Stimulated activated naive CD8-positive, alpha-beta T cell treated with anti-CD3 and anti-CD28 coated beads, Interleukin-15, Interleukin-2, amounts not matched to agents 100 U/mL and 50 U/mL, for 24 hours (primary cell): ENCODE results near the gene RECK.
"Not testable (repeated sequence)": the region's sequence is repeated elsewhere in the genome, so short reads cannot be mapped to it uniquely, and the experiment has no call there.

Source experiments
- ATAC-seq: fragments of 150-1000 bp; cut with Tn5 transposase; one replicate; pipeline ENCODE4 v1.10.0; 2021
- DNase-seq: peaks from one replicate; pipeline ENCODE4 v3.0.0; 2021

The RECK gene

GRCh38 chr9:36118201-36118600, 81.5 kb downstream of the RECK start:
- no peak for ATAC-seq
- no peak for DNase-seq

- ATAC-seq (no peak), DNase-seq (no peak)
Observed at GRCh38 chr9:36118706-36119105, 82.0 kb downstream of the RECK start.

- no peak for DNase-seq
- ATAC-seq, result no peak
Observed at GRCh38 chr9:36119476-36119875, 82.8 kb downstream of the RECK start.

GRCh38 chr9:36120705-36121104, 84.0 kb downstream of the RECK start:
- DNase-seq (no peak), ATAC-seq (no peak)

- ATAC-seq, result no peak
Observed at GRCh38 chr9:36121971-36122370, 85.3 kb downstream of the RECK start.

GRCh38 chr9:36123515-36123914, 86.8 kb downstream of the RECK start:
- ATAC-seq (no peak), DNase-seq (no peak)

More at GRCh38 chr9:36121971-36122370, 85.3 kb downstream of the RECK start:
- no peak for DNase-seq

- no peak for ATAC-seq
- DNase-seq, result no peak
Observed at GRCh38 chr9:36125062-36125855, 88.5 kb downstream of the RECK start.

GRCh38 chr9:36126016-36126730, 89.5 kb downstream of the RECK start:
- DNase-seq, result no peak

GRCh38 chr9:36127652-36128244, 91.0 kb downstream of the RECK start:
- DNase-seq (no peak), ATAC-seq (no peak)

More at GRCh38 chr9:36126016-36126730, 89.5 kb downstream of the RECK start:
- no peak for ATAC-seq

- no peak for ATAC-seq
- no peak for DNase-seq
Observed at GRCh38 chr9:36128349-36128748, 91.6 kb downstream of the RECK start.

- ATAC-seq (no peak), DNase-seq (no peak)
Observed at GRCh38 chr9:36129139-36129538, 92.4 kb downstream of the RECK start.

GRCh38 chr9:36131666-36132065, 95.0 kb downstream of the RECK start:
- ATAC-seq, result not testable (repeated sequence)

GRCh38 chr9:36132086-36132485, 95.4 kb downstream of the RECK start:
- DNase-seq, result no peak
- ATAC-seq, result no peak

More at GRCh38 chr9:36131666-36132065, 95.0 kb downstream of the RECK start:
- not testable (repeated sequence) for DNase-seq

GRCh38 chr9:36134761-36135505, 98.2 kb downstream of the RECK start:
- ATAC-seq (no peak), DNase-seq (no peak)

- DNase-seq, result no peak
- no peak for ATAC-seq
Observed at GRCh38 chr9:36135741-36136271, 99.1 kb downstream of the RECK start.

- peak; percentile 98 for ATAC-seq
- DNase-seq, result peak; percentile 83
Observed at GRCh38 chr9:36136272-36136893, 99.7 kb downstream of the RECK start, which contains the start of gene GLIPR2. TSS of gene GLIPR2 (plus strand) at chr9:36136733. CDS start at chr9:36136779, 46 bp downstream.

GRCh38 chr9:36136894-36137391, 100.2 kb downstream of the RECK start:
- ATAC-seq, result peak; percentile 26

GRCh38 chr9:36137392-36138004, 100.8 kb downstream of the RECK start:
- ATAC-seq (no peak), DNase-seq (no peak)

More at GRCh38 chr9:36136894-36137391, 100.2 kb downstream of the RECK start:
- no peak for DNase-seq

- ATAC-seq (no peak), DNase-seq (no peak)
Observed at GRCh38 chr9:36138496-36138895, 101.8 kb downstream of the RECK start.

GRCh38 chr9:36138901-36139300, 102.2 kb downstream of the RECK start:
- ATAC-seq (no peak), DNase-seq (no peak)
